GM20000 (cell line): ENCODE measurements around the gene TBC1D4.

Experiments used
- DNase-seq: peaks from one replicate; pipeline ENCODE4 v3.0.0; 2012; ENCODE audit warnings: low spot score
- TF ChIP-seq, protein P1 (sequence below): IDR thresholded peaks from 2 replicates; pipeline ENCODE4 v1.5.1; 2012; ENCODE audit warnings: mild to moderate bottlenecking, control low read depth; ENCODE audit errors: extremely low read depth, missing control alignments

TBC1D4 gene

DNA sequence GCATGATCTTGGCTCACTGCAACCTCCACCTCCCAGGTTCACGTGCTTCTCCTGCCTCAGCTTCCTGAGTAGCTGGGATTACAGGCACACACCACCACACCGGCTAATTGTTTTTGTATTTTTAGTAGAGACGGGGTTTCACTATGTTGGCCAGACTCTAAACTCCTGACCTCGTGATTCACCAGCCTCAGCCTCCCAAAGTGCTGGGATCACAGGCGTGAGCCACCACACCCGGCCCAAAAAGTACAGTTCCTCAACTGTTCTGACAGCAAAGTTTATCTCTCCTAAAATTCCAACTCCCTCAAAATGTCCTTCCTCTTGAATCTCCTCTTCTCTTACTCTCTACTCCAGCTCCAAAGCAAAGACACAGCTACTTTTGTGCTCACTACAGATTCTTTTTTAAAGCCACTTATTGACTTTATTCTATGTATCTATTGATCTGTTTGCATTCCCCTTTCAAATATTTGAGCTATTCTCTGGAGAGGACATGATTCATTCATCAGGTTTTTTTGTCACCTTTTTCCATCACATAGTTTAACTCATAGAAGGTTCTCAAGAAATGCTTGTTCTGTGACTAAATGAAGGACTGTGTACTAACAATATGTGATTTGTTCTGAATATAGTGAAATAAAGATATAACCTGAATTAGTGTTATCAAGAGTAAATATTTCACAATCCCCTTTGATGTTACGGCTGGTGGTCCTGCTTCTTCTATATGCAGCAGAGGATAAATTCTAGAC is 142.2 kb downstream of the TBC1D4 start:
- no peak for DNase-seq
- TF ChIP-seq, protein P1, sequence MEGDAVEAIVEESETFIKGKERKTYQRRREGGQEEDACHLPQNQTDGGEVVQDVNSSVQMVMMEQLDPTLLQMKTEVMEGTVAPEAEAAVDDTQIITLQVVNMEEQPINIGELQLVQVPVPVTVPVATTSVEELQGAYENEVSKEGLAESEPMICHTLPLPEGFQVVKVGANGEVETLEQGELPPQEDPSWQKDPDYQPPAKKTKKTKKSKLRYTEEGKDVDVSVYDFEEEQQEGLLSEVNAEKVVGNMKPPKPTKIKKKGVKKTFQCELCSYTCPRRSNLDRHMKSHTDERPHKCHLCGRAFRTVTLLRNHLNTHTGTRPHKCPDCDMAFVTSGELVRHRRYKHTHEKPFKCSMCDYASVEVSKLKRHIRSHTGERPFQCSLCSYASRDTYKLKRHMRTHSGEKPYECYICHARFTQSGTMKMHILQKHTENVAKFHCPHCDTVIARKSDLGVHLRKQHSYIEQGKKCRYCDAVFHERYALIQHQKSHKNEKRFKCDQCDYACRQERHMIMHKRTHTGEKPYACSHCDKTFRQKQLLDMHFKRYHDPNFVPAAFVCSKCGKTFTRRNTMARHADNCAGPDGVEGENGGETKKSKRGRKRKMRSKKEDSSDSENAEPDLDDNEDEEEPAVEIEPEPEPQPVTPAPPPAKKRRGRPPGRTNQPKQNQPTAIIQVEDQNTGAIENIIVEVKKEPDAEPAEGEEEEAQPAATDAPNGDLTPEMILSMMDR, result no peak

DNA sequence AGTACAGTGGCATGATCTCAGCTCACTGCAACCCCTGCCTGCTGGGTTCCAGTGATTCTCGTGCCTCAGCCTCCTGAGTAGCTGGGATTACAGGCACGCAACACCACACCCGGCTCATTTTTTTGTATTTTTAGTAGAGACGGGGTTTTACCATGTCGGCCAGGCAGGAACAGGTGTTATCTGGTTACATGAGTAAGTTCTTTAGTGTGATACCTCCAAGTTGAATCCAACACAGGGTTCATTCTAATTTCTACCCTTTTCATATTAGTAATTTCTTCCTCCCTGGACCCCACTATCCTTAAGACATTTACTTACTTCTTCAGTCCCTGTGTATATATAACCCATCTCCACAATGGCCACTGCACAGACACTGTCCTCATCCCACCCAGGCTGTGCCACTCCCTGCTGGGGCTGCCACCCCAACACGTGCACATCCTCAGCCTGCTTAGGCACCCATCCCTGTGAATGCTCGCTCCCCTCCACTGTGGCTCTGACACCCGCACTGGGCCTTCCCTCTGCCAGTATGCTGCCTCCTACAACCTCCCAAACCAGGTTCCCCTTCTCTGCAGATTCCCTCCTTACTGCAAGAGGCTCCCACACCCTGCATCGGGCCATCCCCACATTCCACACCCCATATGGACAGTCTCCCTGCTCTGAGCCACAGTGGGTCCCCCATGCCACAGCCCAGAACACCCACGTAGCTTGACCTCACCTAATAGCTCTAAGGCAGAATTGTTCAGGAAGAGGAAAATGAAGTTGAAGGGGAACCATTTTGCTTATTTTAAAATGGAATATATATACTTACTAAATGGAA is 147.1 kb downstream of the TBC1D4 start:
- TF ChIP-seq, protein P1, result no peak
- no peak for DNase-seq

DNA sequence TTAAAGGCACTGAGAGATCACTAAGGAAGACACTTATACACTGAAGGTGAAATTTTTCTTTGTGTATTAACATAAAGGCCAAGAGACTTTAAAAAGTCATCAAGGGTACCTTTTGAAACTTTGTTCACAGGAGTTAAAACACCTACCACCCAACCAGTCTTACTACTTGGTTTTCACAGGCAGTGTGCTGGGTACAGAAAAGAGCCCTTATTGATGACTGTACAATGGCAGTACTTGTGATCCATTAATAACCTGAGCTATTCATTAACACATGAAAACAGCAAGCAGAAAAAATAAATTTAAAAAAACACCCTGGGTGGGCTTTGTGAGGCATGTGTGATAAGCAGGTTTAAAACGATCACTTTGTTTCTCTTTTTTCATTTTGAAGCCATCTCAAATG is 148.9 kb downstream of the TBC1D4 start:
- no peak for DNase-seq
- TF ChIP-seq, protein P1, result no peak

DNA sequence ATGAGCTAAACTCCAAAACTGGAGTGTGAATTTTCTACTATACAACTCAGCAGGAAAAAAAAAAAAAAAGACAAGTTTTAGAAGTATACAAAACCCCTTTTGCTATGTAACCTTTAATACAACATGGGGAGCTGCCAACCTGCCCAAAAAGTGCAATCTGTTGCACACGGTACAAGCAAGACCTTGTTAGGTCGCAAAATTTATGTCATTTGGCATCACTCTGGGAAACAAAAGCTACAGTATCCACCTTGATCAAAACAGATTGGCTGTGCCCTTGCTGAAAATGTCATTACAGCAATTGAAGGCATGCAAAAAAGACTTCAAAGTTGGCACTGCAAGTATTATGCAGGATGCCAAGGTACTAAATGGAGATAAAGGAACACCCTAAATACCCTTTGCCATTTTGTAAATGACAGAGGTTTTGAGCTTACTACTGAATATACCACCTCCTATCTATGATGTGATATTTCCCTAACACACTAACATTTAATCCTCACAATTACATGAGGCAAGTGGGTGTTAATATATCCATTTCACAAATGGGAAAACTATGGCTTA is 150.1 kb downstream of the TBC1D4 start:
- DNase-seq, result no peak
- TF ChIP-seq, protein P1, result no peak

DNA sequence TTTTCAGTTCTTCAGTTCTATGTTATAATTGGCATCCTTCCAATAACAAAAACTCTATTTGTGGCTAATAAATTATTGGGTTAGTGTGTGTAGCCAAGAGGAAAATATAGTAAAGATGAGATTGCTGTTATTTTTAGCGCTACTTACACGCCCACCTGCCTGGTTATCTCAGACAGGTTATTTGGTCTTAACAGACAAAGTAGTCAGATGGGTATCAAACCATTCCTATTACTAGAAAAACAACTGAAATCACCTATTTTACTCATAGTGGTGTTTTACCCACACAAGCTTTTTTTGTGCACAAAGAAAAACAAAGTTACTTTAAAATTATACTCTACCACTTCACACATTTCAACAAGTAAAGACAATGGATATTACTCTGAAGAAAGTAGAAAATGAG is 151.2 kb downstream of the TBC1D4 start:
- TF ChIP-seq, protein P1, result no peak
- DNase-seq, result no peak

DNA sequence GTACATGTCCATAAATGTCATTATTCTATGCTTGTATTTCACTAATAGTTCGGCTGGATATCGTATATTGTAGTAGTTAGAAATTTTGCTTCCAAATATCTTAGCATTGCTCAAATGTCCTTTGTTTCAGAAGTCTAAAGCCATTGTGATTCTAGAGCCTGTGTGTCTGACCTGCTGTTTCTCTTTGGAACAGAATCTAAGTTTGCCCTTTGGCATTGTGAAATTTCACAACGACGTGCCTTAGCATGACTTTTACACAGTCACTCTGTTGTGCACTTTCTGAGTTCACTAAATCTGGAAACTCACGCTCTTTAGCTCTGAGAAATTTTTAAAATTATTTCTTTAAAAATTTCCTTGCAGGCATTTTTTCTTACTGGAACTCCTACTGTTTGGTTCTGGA is 152.2 kb downstream of the TBC1D4 start:
- TF ChIP-seq, protein P1, result no peak
- DNase-seq, result no peak

DNA sequence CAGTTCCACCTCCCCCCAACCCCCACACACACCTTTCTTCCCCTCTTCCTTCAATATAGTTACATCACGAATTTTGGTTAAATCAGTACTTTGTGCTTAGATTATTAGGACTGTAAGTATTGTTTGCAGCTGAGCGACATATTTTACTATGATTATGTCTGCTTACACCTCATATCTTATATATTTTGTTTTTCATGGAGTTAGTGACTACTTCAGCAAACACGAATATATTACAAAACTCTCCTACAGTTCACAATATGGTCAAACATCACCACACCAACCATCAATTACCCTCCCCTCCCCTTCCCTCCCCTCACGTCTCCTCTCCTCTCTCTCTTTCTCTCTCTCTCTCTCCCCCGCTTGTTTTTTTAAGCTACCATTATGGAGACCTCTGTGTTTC is 152.9 kb downstream of the TBC1D4 start:
- no peak for DNase-seq
- TF ChIP-seq, protein P1, result no peak
